Neural cell (in vitro differentiated cells): ENCODE measurements around the gene ADAMTS8. TPM values are rescaled to one million over a fixed set of nuclear protein-coding genes. Genes with fewer than 3 reads are reported as not detected.

Experiments used
- H2AFZ ChIP-seq: fragments of 200-600, 300-800 bp; sonication (generic), shearing (Covaris generic); 2 replicates; pipeline ENCODE4 v1.6.0; 2014; ENCODE audit warnings: low read depth, mild to moderate bottlenecking, antibody characterized with exemption, low read length, moderate library complexity
- H3F3A ChIP-seq: fragments of 200-600 bp; shearing (Covaris generic); 2 replicates; pipeline ENCODE4 v1.6.1; 2016; ENCODE audit warnings: mild to moderate bottlenecking, moderate library complexity, mixed read lengths, antibody characterized with exemption, low read length; ENCODE audit not compliant: insufficient read depth, poor library complexity, severe bottlenecking
- H3K27ac ChIP-seq: fragments of 200-600, 300-800 bp; sonication (generic), shearing (Covaris generic); 2 replicates; pipeline ENCODE4 v1.5.1; 2014; ENCODE audit warnings: mild to moderate bottlenecking, low read length, moderate library complexity
- H3K27me3 ChIP-seq: fragments of 300-800, 200-600 bp; sonication (generic), shearing (Covaris generic); 2 replicates; pipeline ENCODE4 v1.6.0; 2014; ENCODE audit warnings: mild to moderate bottlenecking, low read depth, low read length, moderate library complexity; ENCODE audit not compliant: insufficient read depth
- H3K36me3 ChIP-seq: fragments of 300-800, 200-600 bp; sonication (generic), shearing (Covaris generic); 2 replicates; pipeline ENCODE4 v1.5.1; 2014; ENCODE audit warnings: mild to moderate bottlenecking, antibody characterized with exemption, low read length, moderate library complexity; ENCODE audit not compliant: insufficient read depth
- H3K4me2 ChIP-seq: fragments of 300-800, 200-600 bp; sonication (generic), shearing (Covaris generic); 2 replicates; pipeline ENCODE4 v1.6.0; 2014; ENCODE audit warnings: mild to moderate bottlenecking, low read length
- H3K4me3 ChIP-seq: fragments of 300-800, 200-600 bp; sonication (generic), shearing (Covaris generic); 2 replicates; pipeline ENCODE4 v1.5.1; 2014; ENCODE audit warnings: mild to moderate bottlenecking, low read length, moderate library complexity
- H3K79me2 ChIP-seq: fragments of 200-600 bp; shearing (Covaris generic); replicated peaks from 2 replicates; pipeline ENCODE4 v1.6.0; 2014; ENCODE audit warnings: mild to moderate bottlenecking, low read length, moderate library complexity; ENCODE audit not compliant: insufficient read depth
- H3K9ac ChIP-seq: fragments of 300-800, 200-600 bp; sonication (generic), shearing (Covaris generic); 2 replicates; pipeline ENCODE4 v1.6.1; 2016; ENCODE audit warnings: mild to moderate bottlenecking, low read length, mixed read lengths
- H3K9me2 ChIP-seq: fragments of 200-600 bp; shearing (Covaris generic); 2 replicates; pipeline ENCODE4 v1.6.1; 2016; ENCODE audit warnings: mild to moderate bottlenecking, low read length, mixed read lengths; ENCODE audit not compliant: insufficient read depth
- H3K9me3 ChIP-seq: fragments of 200-600, 300-800 bp; sonication (generic), shearing (Covaris generic); 2 replicates; pipeline ENCODE4 v1.6.1; 2016; ENCODE audit warnings: mild to moderate bottlenecking, mixed run types, low read length, moderate library complexity, mixed read lengths
- H4K20me1 ChIP-seq: fragments of 200-600 bp; shearing (Covaris generic); 2 replicates; pipeline ENCODE4 v1.6.1; 2016; ENCODE audit warnings: mild to moderate bottlenecking, mixed run types; ENCODE audit not compliant: insufficient read depth
- EP300 ChIP-seq: fragments of 450-650 bp; conservative IDR thresholded peaks from 2 replicates; pipeline ENCODE4 v1.6.1; 2014; ENCODE audit warnings: antibody characterized with exemption, mild to moderate bottlenecking, moderate library complexity; ENCODE audit not compliant: poor library complexity, severe bottlenecking
- EZH2 ChIP-seq: fragments of 200-600, 300-800 bp; shearing (Covaris generic), sonication (generic); IDR thresholded peaks from 2 replicates; pipeline ENCODE4 v1.6.1; 2014; ENCODE audit warnings: antibody characterized with exemption, low read length, borderline replicate concordance, mild to moderate bottlenecking; ENCODE audit not compliant: insufficient read depth, poor library complexity, severe bottlenecking
- MXI1 ChIP-seq: fragments of 450-650 bp; conservative IDR thresholded peaks from 2 replicates; pipeline ENCODE4 v1.6.1; 2014; ENCODE audit warnings: antibody characterized with exemption, mild to moderate bottlenecking; ENCODE audit not compliant: poor library complexity, severe bottlenecking
- POLR2AphosphoS5 ChIP-seq: IDR thresholded peaks from 2 replicates; pipeline ENCODE4 v1.6.1; 2012
- RAD21 ChIP-seq: fragments of 450-650 bp; conservative IDR thresholded peaks from 2 replicates; pipeline ENCODE4 v1.6.1; 2014; ENCODE audit warnings: antibody characterized with exemption, mild to moderate bottlenecking, moderate library complexity
- SMC3 ChIP-seq: fragments of 450-650 bp; conservative IDR thresholded peaks from 2 replicates; pipeline ENCODE4 v1.6.1; 2014; ENCODE audit warnings: antibody characterized with exemption, mild to moderate bottlenecking, moderate library complexity; ENCODE audit not compliant: poor library complexity
- TAF1 ChIP-seq: IDR thresholded peaks from 2 replicates; pipeline ENCODE4 v1.6.1; 2012; ENCODE audit warnings: low read depth
- polyA plus RNA-seq: library from polyadenylated mRNA; depleted of rRNA; stranded (reverse); fragments of >200 nt; gene quantifications from 2 replicates; pipeline ENCODE4 v1.2.3, GENCODE V29; 2014
- TF ChIP-seq, protein P1 (sequence below): IDR thresholded peaks from 2 replicates; pipeline ENCODE4 v1.6.1; 2012; ENCODE audit warnings: borderline replicate concordance
- TF ChIP-seq, protein P2 (sequence below): fragments of 450-650 bp; IDR thresholded peaks from 2 replicates; pipeline ENCODE4 v1.5.1; 2014; ENCODE audit warnings: antibody characterized with exemption, mild to moderate bottlenecking, moderate library complexity; ENCODE audit not compliant: poor library complexity, severe bottlenecking

The ADAMTS8 gene
- polyA plus RNA-seq, 1 donor from 2014 or later: 0.94 TPM

GRCh38 chr11:130421697-130422096 lies 6.7 kb downstream of the ADAMTS8 start:
- H4K20me1 ChIP-seq: no peaks in the 10 kb centered on the region
- H3K9me2 ChIP-seq: no peaks in the 10 kb centered on the region
- no peak overlapping the region for H3K4me2 ChIP-seq
- H2AFZ ChIP-seq: no peak overlapping the region
- no peaks in the 10 kb centered on the region for H3K79me2 ChIP-seq
- H3K9ac ChIP-seq: no peak overlapping the region
- no peaks in the 10 kb centered on the region for H3F3A ChIP-seq
- no peaks in the 10 kb centered on the region for H3K36me3 ChIP-seq
- H3K9me3 ChIP-seq: no peaks in the 10 kb centered on the region
- H3K4me3 ChIP-seq: no peak overlapping the region
- no peak overlapping the region for H3K27ac ChIP-seq
- peaks cover 10% of the 10 kb centered on the region for H3K27me3 ChIP-seq
- TF ChIP-seq POLR2AphosphoS5 (no peak), TAF1 (no peak), RAD21 (no peak), MXI1 (no peak), EZH2 (no peak), SMC3 (no peak), EP300 (no peak)
- TF ChIP-seq, protein P1, sequence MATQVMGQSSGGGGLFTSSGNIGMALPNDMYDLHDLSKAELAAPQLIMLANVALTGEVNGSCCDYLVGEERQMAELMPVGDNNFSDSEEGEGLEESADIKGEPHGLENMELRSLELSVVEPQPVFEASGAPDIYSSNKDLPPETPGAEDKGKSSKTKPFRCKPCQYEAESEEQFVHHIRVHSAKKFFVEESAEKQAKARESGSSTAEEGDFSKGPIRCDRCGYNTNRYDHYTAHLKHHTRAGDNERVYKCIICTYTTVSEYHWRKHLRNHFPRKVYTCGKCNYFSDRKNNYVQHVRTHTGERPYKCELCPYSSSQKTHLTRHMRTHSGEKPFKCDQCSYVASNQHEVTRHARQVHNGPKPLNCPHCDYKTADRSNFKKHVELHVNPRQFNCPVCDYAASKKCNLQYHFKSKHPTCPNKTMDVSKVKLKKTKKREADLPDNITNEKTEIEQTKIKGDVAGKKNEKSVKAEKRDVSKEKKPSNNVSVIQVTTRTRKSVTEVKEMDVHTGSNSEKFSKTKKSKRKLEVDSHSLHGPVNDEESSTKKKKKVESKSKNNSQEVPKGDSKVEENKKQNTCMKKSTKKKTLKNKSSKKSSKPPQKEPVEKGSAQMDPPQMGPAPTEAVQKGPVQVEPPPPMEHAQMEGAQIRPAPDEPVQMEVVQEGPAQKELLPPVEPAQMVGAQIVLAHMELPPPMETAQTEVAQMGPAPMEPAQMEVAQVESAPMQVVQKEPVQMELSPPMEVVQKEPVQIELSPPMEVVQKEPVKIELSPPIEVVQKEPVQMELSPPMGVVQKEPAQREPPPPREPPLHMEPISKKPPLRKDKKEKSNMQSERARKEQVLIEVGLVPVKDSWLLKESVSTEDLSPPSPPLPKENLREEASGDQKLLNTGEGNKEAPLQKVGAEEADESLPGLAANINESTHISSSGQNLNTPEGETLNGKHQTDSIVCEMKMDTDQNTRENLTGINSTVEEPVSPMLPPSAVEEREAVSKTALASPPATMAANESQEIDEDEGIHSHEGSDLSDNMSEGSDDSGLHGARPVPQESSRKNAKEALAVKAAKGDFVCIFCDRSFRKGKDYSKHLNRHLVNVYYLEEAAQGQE: no peak
- TF ChIP-seq, protein P2, sequence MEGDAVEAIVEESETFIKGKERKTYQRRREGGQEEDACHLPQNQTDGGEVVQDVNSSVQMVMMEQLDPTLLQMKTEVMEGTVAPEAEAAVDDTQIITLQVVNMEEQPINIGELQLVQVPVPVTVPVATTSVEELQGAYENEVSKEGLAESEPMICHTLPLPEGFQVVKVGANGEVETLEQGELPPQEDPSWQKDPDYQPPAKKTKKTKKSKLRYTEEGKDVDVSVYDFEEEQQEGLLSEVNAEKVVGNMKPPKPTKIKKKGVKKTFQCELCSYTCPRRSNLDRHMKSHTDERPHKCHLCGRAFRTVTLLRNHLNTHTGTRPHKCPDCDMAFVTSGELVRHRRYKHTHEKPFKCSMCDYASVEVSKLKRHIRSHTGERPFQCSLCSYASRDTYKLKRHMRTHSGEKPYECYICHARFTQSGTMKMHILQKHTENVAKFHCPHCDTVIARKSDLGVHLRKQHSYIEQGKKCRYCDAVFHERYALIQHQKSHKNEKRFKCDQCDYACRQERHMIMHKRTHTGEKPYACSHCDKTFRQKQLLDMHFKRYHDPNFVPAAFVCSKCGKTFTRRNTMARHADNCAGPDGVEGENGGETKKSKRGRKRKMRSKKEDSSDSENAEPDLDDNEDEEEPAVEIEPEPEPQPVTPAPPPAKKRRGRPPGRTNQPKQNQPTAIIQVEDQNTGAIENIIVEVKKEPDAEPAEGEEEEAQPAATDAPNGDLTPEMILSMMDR: no peak

GRCh38 chr11:130421199-130421585 lies 7.2 kb downstream of the ADAMTS8 start:
- no peaks in the 10 kb centered on the region for H3F3A ChIP-seq
- H2AFZ ChIP-seq: no peak overlapping the region
- H3K79me2 ChIP-seq: no peaks in the 10 kb centered on the region
- H3K4me3 ChIP-seq: no peak overlapping the region
- H3K27ac ChIP-seq: no peak overlapping the region
- peaks cover 5% of the 10 kb centered on the region for H3K27me3 ChIP-seq
- no peak overlapping the region for H3K4me2 ChIP-seq
- H3K9me2 ChIP-seq: no peaks in the 10 kb centered on the region
- no peak for TF ChIP-seq TAF1
- no peaks in the 10 kb centered on the region for H3K36me3 ChIP-seq
- no peaks in the 10 kb centered on the region for H3K9me3 ChIP-seq
- no peak overlapping the region for H3K9ac ChIP-seq
- H4K20me1 ChIP-seq: no peaks in the 10 kb centered on the region
